Measurements from ENCODE around the gene RNH1.
A peak's percentile ranks its signal among the peaks of the same experiment; 100 is the strongest.

RNH1 gene

GRCh38 chr11:499201-500076 lies 7.6 kb downstream of the RNH1 start:
- H3K36me3 ChIP-seq (ENCODE audit: insufficient read depth, low read length) = peaks cover 52% of the 10 kb centered on the region

GRCh38 chr11:498297-499181 lies 8.5 kb downstream of the RNH1 start:
- no peak overlapping the region for H3K9ac ChIP-seq (ENCODE audit: insufficient read length)
- H3K9me3 ChIP-seq (ENCODE audit: low read depth, low read length) = no peaks in the 10 kb centered on the region
- TF ChIP-seq POLR2AphosphoS5 (IDR thresholded peaks at IDR 0.05; ENCODE audit: borderline replicate concordance, low read depth, low read length) (no peak; the same call in 1 of the 2 replicates), EZH2 (IDR thresholded peaks at IDR 0.05) (no peak)
- DNase-seq (ENCODE audit: low read depth, low spot score) = no peak
- no peak overlapping the region for H3K4me3 ChIP-seq
- no peak overlapping the region for H3K27ac ChIP-seq
- H3K36me3 ChIP-seq (ENCODE audit: insufficient read depth, low read length) = peaks cover 58% of the 10 kb centered on the region

More at GRCh38 chr11:499201-500076, 7.6 kb downstream of the RNH1 start:
- Histone ChIP-seq H3K9me3 (ENCODE audit: low read depth, low read length) (no peaks in the 10 kb centered on the region), H3K9ac (ENCODE audit: insufficient read length) (no peak overlapping the region), H3K27ac (no peak overlapping the region), H3K4me3 (no peak overlapping the region)
- TF ChIP-seq EZH2 (IDR thresholded peaks at IDR 0.05) = no peak
- DNase-seq (ENCODE audit: low read depth, low spot score) = no peak

- TF ChIP-seq FOXP2 (optimal IDR thresholded peaks at IDR 0.05; ENCODE audit: control extremely low read depth, extremely low read length, insufficient read depth) (no peak), EZH2 (IDR thresholded peaks at IDR 0.05) (no peak), POLR2AphosphoS5 (IDR thresholded peaks at IDR 0.05; ENCODE audit: borderline replicate concordance, low read depth, low read length) (no peak)
- no peak overlapping the region for H3K9ac ChIP-seq (ENCODE audit: insufficient read length)
- H3K27ac ChIP-seq = no peak overlapping the region
- H3K36me3 ChIP-seq (ENCODE audit: insufficient read depth, low read length) = peaks cover 59% of the 10 kb centered on the region
- H3K4me3 ChIP-seq = no peak overlapping the region
- no peak for DNase-seq (ENCODE audit: low read depth, low spot score)
- H3K9me3 ChIP-seq (ENCODE audit: low read depth, low read length) = no peaks in the 10 kb centered on the region
Measured at GRCh38 chr11:497565-498296, 9.3 kb downstream of the RNH1 start.

GRCh38 chr11:496834-497564 lies 10.0 kb downstream of the RNH1 start:
- H3K9ac ChIP-seq (ENCODE audit: insufficient read length) = no peak overlapping the region
- no peak overlapping the region for H3K27ac ChIP-seq
- TF ChIP-seq FOXP2 (optimal IDR thresholded peaks at IDR 0.05; ENCODE audit: control extremely low read depth, extremely low read length, insufficient read depth) (no peak), POLR2AphosphoS5 (IDR thresholded peaks at IDR 0.05; ENCODE audit: borderline replicate concordance, low read depth, low read length) (no peak), EZH2 (IDR thresholded peaks at IDR 0.05) (no peak)
- no peaks in the 10 kb centered on the region for H3K9me3 ChIP-seq (ENCODE audit: low read depth, low read length)
- H3K4me3 ChIP-seq = no peak overlapping the region
- H3K36me3 ChIP-seq (ENCODE audit: insufficient read depth, low read length) = peaks cover 59% of the 10 kb centered on the region
- no peak for DNase-seq (ENCODE audit: low read depth, low spot score)

- Histone ChIP-seq H3K4me3 (no peak overlapping the region), H3K9ac (ENCODE audit: insufficient read length) (no peak overlapping the region), H3K27ac (peak overlapping the region; percentile 22), H3K9me3 (ENCODE audit: low read depth, low read length) (no peaks in the 10 kb centered on the region), H3K36me3 (ENCODE audit: insufficient read depth, low read length) (peaks cover 57% of the 10 kb centered on the region)
- TF ChIP-seq FOXP2 (optimal IDR thresholded peaks at IDR 0.05; ENCODE audit: control extremely low read depth, extremely low read length, insufficient read depth) (no peak), EZH2 (IDR thresholded peaks at IDR 0.05) (no peak), POLR2AphosphoS5 (IDR thresholded peaks at IDR 0.05; ENCODE audit: borderline replicate concordance, low read depth, low read length) (no peak)
- DNase-seq (ENCODE audit: low read depth, low spot score) = no peak
Measured at GRCh38 chr11:495537-495931, 11.5 kb downstream of the RNH1 start.

DNA sequence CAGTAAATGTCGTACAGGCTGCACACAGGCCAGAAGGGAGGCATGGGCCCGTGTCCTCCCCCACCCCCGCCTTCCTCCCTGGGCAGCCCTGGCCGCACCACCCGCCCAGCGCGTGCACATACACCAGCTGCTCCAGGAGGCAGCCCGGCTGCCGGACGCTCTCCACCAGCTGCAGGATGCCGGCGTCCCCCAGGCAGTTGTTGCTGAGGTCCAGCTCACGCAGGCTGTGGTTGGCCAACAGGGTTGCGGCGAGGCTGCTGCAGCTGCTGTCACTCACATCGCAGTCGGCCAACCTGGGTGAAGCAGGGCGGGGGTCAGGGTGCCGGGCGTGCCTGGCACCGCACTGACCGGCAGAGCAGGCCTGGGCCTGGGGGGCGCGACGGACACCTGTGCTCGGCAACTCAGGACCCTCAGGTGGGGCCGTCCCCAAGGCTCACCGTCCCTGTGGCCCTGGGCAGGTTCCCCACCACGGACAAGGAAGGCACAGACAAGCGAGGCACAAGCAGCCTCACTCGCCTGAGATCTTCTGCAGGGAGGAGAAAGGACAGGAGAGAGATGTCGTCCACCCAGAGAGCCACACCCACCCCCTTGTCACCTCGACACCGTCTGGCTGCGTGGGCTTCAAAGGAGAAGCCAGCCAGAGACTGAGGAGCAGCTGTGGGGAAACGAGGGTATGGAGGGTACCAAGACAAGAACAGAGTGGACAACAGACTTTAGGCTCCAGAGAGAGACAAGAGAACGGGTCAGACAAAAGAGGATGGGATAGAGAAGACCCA lies 12.1 kb downstream of the RNH1 start:
- TF ChIP-seq EZH2 (IDR thresholded peaks at IDR 0.05) (no peak), POLR2AphosphoS5 (IDR thresholded peaks at IDR 0.05; ENCODE audit: borderline replicate concordance, low read depth, low read length) (no peak), FOXP2 (optimal IDR thresholded peaks at IDR 0.05; ENCODE audit: control extremely low read depth, extremely low read length, insufficient read depth) (no peak)

More for the DNA sequence above, 12.1 kb downstream of the RNH1 start:
- Histone ChIP-seq H3K9ac (ENCODE audit: insufficient read length) (no peak overlapping the region), H3K27ac (no peak overlapping the region), H3K36me3 (ENCODE audit: insufficient read depth, low read length) (peaks cover 51% of the 10 kb centered on the region), H3K9me3 (ENCODE audit: low read depth, low read length) (no peaks in the 10 kb centered on the region), H3K4me3 (no peak overlapping the region)
- DNase-seq (ENCODE audit: low read depth, low spot score) = no peak

Measured in SK-N-MC (cell line).